HEK293 (cell line): ENCODE data around the gene MAP6.

Source experiments
- GFI1B ChIP-seq: fragments of 450-650 bp; formaldehyde crosslinking; IDR thresholded peaks from 2 replicates; pipeline ENCODE4 v1.5.1; 2016; ENCODE audit warnings: missing biosample characterization, missing genetic modification characterization
- GLI2 ChIP-seq: fragments of 450-650 bp; formaldehyde crosslinking; IDR thresholded peaks from 2 replicates; pipeline ENCODE4; 2017; ENCODE audit warnings: missing biosample characterization, missing genetic modification characterization, low read depth, borderline replicate concordance
- GLIS2 ChIP-seq: fragments of 450-650 bp; formaldehyde crosslinking; IDR thresholded peaks from 2 replicates; pipeline ENCODE4 v1.5.1; 2016; ENCODE audit warnings: missing biosample characterization, missing genetic modification characterization
- IKZF3 ChIP-seq: fragments of 450-650 bp; IDR thresholded peaks from 2 replicates; pipeline ENCODE4 v1.5.0; 2018; ENCODE audit warnings: missing biosample characterization, mild to moderate bottlenecking, missing genetic modification characterization, moderate library complexity
- KLF10 ChIP-seq: fragments of 450-650 bp; IDR thresholded peaks from 2 replicates; pipeline ENCODE4 v1.5.1; 2018; ENCODE audit warnings: missing biosample characterization, mild to moderate bottlenecking, missing genetic modification characterization
- OVOL3 ChIP-seq: fragments of 450-650 bp; formaldehyde crosslinking; IDR thresholded peaks from 2 replicates; pipeline ENCODE4 v1.5.1; 2016; ENCODE audit warnings: missing biosample characterization, missing genetic modification characterization
- REPIN1 ChIP-seq: fragments of 450-650 bp; formaldehyde crosslinking; IDR thresholded peaks from 2 replicates; pipeline ENCODE4 v1.5.1; 2017; ENCODE audit warnings: missing biosample characterization, missing genetic modification characterization, low read depth
- SALL2 ChIP-seq: fragments of 450-650 bp; formaldehyde crosslinking; IDR thresholded peaks from 2 replicates; pipeline ENCODE4 v1.5.0; 2017; ENCODE audit warnings: missing biosample characterization, mild to moderate bottlenecking, missing genetic modification characterization, borderline replicate concordance
- SCRT2 ChIP-seq: fragments of 450-650 bp; formaldehyde crosslinking; IDR thresholded peaks from 2 replicates; pipeline ENCODE4 v1.5.1; 2016; ENCODE audit warnings: missing biosample characterization, missing genetic modification characterization
- SP2 ChIP-seq: fragments of 450-650 bp; formaldehyde crosslinking; IDR thresholded peaks from 2 replicates; pipeline ENCODE4 v1.5.1; 2016; ENCODE audit warnings: missing biosample characterization, missing genetic modification characterization
- ZBTB17 ChIP-seq: fragments of 450-650 bp; formaldehyde crosslinking; IDR thresholded peaks from 2 replicates; pipeline ENCODE4 v1.5.1; 2016; ENCODE audit warnings: missing biosample characterization, missing genetic modification characterization
- ZBTB20 ChIP-seq: fragments of 450-650 bp; formaldehyde crosslinking; IDR thresholded peaks from 2 replicates; pipeline ENCODE4 v1.5.1; 2016; ENCODE audit warnings: missing biosample characterization, missing genetic modification characterization
- ZBTB8A ChIP-seq: fragments of 450-650 bp; formaldehyde crosslinking; IDR thresholded peaks from 2 replicates; pipeline ENCODE4 v1.5.1; 2016; ENCODE audit warnings: missing biosample characterization, missing genetic modification characterization
- ZFP41 ChIP-seq: fragments of 450-650 bp; formaldehyde crosslinking; IDR thresholded peaks from 2 replicates; pipeline ENCODE4 v1.5.1; 2016; ENCODE audit warnings: missing biosample characterization, missing genetic modification characterization, borderline replicate concordance
- ZNF133 ChIP-seq: fragments of 450-650 bp; formaldehyde crosslinking; IDR thresholded peaks from 2 replicates; pipeline ENCODE4 v1.5.1; 2016; ENCODE audit warnings: missing biosample characterization, missing genetic modification characterization
- ZNF140 ChIP-seq: fragments of 450-650 bp; formaldehyde crosslinking; IDR thresholded peaks from 2 replicates; pipeline ENCODE4 v1.5.1; 2016; ENCODE audit warnings: missing biosample characterization, missing genetic modification characterization
- ZNF169 ChIP-seq: fragments of 450-650 bp; formaldehyde crosslinking; IDR thresholded peaks from 2 replicates; pipeline ENCODE4 v1.5.1; 2016; ENCODE audit warnings: missing biosample characterization, missing genetic modification characterization
- ZNF324 ChIP-seq: fragments of 450-650 bp; formaldehyde crosslinking; IDR thresholded peaks from 2 replicates; pipeline ENCODE4 v1.5.1; 2016; ENCODE audit warnings: missing biosample characterization, missing genetic modification characterization
- ZNF350 ChIP-seq: fragments of 450-650 bp; formaldehyde crosslinking; IDR thresholded peaks from 2 replicates; pipeline ENCODE4 v1.5.0; 2017; ENCODE audit warnings: missing biosample characterization, mild to moderate bottlenecking, missing genetic modification characterization
- ZNF391 ChIP-seq: fragments of 450-650 bp; formaldehyde crosslinking; IDR thresholded peaks from 2 replicates; pipeline ENCODE4 v1.5.1; 2016; ENCODE audit warnings: low read depth, missing biosample characterization, missing genetic modification characterization, borderline replicate concordance
- ZNF394 ChIP-seq: fragments of 450-650 bp; formaldehyde crosslinking; IDR thresholded peaks from 2 replicates; pipeline ENCODE4 v1.5.1; 2016; ENCODE audit warnings: missing biosample characterization, missing genetic modification characterization, mild to moderate bottlenecking, moderate library complexity, borderline replicate concordance
- ZNF585B ChIP-seq: fragments of 450-650 bp; formaldehyde crosslinking; IDR thresholded peaks from 2 replicates; pipeline ENCODE4 v1.5.1; 2016; ENCODE audit warnings: missing biosample characterization, missing genetic modification characterization
- ZNF610 ChIP-seq: fragments of 450-650 bp; formaldehyde crosslinking; IDR thresholded peaks from 2 replicates; pipeline ENCODE4 v1.5.1; 2016; ENCODE audit warnings: missing biosample characterization, missing genetic modification characterization, borderline replicate concordance
- ZNF621 ChIP-seq: fragments of 450-650 bp; formaldehyde crosslinking; IDR thresholded peaks from 2 replicates; pipeline ENCODE4 v1.5.1; 2017; ENCODE audit warnings: missing biosample characterization, missing genetic modification characterization
- ZNF629 ChIP-seq: fragments of 450-650 bp; formaldehyde crosslinking; IDR thresholded peaks from 2 replicates; pipeline ENCODE4 v1.5.1; 2017; ENCODE audit warnings: missing biosample characterization, missing genetic modification characterization
- ZNF654 ChIP-seq: fragments of 450-650 bp; formaldehyde crosslinking; IDR thresholded peaks from 2 replicates; pipeline ENCODE4 v1.5.1; 2016; ENCODE audit warnings: low read depth, missing biosample characterization, missing genetic modification characterization
- ZNF768 ChIP-seq: fragments of 450-650 bp; formaldehyde crosslinking; IDR thresholded peaks from 2 replicates; pipeline ENCODE4 v1.5.1; 2018; ENCODE audit warnings: missing biosample characterization, mild to moderate bottlenecking, missing genetic modification characterization
- ZNF830 ChIP-seq: fragments of 450-650 bp; IDR thresholded peaks from 2 replicates; pipeline ENCODE4 v1.5.0; 2018; ENCODE audit warnings: missing biosample characterization, missing genetic modification characterization, low read depth, mild to moderate bottlenecking, moderate library complexity
- TF ChIP-seq, protein P1 (sequence below): fragments of 450-650 bp; formaldehyde crosslinking; IDR thresholded peaks from 2 replicates; pipeline ENCODE4 v1.5.1; 2016; ENCODE audit warnings: missing biosample characterization, missing genetic modification characterization
- TF ChIP-seq, protein P2 (sequence below): fragments of 450-650 bp; formaldehyde crosslinking; IDR thresholded peaks from 2 replicates; pipeline ENCODE4 v1.5.1; 2016; ENCODE audit warnings: missing biosample characterization, missing genetic modification characterization
- TF ChIP-seq, protein P3 (sequence below): fragments of 450-650 bp; formaldehyde crosslinking; IDR thresholded peaks from 2 replicates; pipeline ENCODE4 v1.5.1; 2017; ENCODE audit warnings: missing biosample characterization, missing genetic modification characterization
- TF ChIP-seq, protein P4 (sequence below): fragments of 450-650 bp; formaldehyde crosslinking; IDR thresholded peaks from 2 replicates; pipeline ENCODE4 v1.5.1; 2016; ENCODE audit warnings: missing biosample characterization, missing genetic modification characterization
- TF ChIP-seq, protein P5 (sequence below): fragments of 450-650 bp; formaldehyde crosslinking; IDR thresholded peaks from 2 replicates; pipeline ENCODE4 v1.5.1; 2017; ENCODE audit warnings: missing biosample characterization, missing genetic modification characterization

The MAP6 gene

DNA sequence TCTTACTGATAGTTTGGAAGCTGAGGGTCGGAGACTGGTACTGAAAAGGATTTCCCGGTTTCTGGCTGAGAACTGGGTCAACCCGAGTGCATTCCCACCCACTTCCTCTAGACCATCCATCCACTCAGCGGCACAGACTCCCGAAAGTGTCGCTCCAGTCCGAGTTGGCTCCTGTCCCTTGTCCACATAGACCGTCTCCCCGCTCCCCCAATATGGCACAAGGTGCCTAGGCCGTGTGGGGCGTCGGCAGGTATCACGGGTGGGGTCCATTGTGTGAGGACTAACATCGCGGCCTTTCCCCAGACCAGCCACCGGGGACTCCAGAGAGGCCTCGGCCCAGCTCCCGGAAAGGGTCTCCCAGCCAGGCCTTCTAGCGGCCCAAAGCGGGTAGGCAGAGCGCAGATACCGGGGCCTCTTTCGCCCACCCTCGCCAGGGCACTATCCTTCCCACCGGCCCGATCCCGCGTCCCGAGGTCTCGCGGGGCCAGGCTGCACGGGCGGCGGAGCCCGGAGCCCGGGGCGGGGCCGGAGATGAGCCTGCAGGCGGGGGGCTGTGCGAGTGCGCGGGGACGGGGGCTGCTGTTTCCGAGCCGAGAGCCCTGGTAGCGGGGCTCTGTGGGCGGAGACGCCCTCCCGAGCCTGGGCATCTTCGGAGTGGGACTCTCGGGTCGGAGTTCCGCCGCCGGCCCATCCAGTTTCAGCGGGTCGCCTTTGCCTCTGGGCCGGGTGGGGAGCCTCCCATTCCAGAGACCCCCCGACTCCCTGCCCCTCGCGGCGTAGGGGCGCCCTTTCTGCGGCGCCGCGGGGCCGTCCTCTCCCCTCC, 85.7 kb downstream of the MAP6 start (continued):
- TF ChIP-seq, protein P1, sequence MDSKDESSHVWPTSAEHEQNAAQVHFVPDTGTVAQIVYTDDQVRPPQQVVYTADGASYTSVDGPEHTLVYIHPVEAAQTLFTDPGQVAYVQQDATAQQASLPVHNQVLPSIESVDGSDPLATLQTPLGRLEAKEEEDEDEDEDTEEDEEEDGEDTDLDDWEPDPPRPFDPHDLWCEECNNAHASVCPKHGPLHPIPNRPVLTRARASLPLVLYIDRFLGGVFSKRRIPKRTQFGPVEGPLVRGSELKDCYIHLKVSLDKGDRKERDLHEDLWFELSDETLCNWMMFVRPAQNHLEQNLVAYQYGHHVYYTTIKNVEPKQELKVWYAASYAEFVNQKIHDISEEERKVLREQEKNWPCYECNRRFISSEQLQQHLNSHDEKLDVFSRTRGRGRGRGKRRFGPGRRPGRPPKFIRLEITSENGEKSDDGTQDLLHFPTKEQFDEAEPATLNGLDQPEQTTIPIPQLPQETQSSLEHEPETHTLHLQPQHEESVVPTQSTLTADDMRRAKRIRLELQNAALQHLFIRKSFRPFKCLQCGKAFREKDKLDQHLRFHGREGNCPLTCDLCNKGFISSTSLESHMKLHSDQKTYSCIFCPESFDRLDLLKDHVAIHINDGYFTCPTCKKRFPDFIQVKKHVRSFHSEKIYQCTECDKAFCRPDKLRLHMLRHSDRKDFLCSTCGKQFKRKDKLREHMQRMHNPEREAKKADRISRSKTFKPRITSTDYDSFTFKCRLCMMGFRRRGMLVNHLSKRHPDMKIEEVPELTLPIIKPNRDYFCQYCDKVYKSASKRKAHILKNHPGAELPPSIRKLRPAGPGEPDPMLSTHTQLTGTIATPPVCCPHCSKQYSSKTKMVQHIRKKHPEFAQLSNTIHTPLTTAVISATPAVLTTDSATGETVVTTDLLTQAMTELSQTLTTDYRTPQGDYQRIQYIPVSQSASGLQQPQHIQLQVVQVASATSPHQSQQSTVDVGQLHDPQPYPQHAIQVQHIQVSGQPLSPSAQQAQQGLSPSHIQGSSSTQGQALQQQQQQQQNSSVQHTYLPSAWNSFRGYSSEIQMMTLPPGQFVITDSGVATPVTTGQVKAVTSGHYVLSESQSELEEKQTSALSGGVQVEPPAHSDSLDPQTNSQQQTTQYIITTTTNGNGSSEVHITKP (tag by site-specific recombination) = peak; percentile 48; the same call in 1 of the 2 replicates
- TF ChIP-seq, protein P2, sequence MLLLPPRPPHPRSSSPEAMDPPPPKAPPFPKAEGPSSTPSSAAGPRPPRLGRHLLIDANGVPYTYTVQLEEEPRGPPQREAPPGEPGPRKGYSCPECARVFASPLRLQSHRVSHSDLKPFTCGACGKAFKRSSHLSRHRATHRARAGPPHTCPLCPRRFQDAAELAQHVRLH (tag by site-specific recombination) = no peak
- TF ChIP-seq IKZF3 (no peak), ZNF133 (tag by site-specific recombination) (no peak), SP2 (tag by site-specific recombination) (peak; percentile 52), ZBTB20 (tag by site-specific recombination) (peak; percentile 61; the same call in 1 of the 2 replicates), ZNF140 (tag by site-specific recombination) (no peak), GLI2 (tag by site-specific recombination) (no peak), ZNF350 (tag by site-specific recombination) (no peak), SCRT2 (tag by site-specific recombination) (no peak), GFI1B (no peak), ZNF391 (tag by site-specific recombination) (no peak), GLIS2 (0 out of 2 replicates have a peak, but pooled peaks have one; percentile 31), ZFP41 (no peak), REPIN1 (no peak), ZNF621 (no peak), ZNF324 (tag by site-specific recombination) (no peak), ZNF768 (tag by site-specific recombination) (no peak), ZNF610 (tag by site-specific recombination) (no peak), ZBTB8A (tag by site-specific recombination) (peak; percentile 75), ZNF394 (no peak), ZNF585B (tag by site-specific recombination) (no peak), OVOL3 (tag by site-specific recombination) (no peak), ZNF629 (no peak), SALL2 (tag by site-specific recombination) (no peak), ZBTB17 (peak; percentile 81), ZNF830 (tag by site-specific recombination) (no peak), ZNF169 (tag by site-specific recombination) (no peak), KLF10 (tag by site-specific recombination) (no peak), ZNF654 (tag by site-specific recombination) (no peak)
- TF ChIP-seq, protein P3, sequence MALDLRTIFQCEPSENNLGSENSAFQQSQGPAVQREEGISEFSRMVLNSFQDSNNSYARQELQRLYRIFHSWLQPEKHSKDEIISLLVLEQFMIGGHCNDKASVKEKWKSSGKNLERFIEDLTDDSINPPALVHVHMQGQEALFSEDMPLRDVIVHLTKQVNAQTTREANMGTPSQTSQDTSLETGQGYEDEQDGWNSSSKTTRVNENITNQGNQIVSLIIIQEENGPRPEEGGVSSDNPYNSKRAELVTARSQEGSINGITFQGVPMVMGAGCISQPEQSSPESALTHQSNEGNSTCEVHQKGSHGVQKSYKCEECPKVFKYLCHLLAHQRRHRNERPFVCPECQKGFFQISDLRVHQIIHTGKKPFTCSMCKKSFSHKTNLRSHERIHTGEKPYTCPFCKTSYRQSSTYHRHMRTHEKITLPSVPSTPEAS (tag by site-specific recombination) = no peak
- TF ChIP-seq, protein P4, sequence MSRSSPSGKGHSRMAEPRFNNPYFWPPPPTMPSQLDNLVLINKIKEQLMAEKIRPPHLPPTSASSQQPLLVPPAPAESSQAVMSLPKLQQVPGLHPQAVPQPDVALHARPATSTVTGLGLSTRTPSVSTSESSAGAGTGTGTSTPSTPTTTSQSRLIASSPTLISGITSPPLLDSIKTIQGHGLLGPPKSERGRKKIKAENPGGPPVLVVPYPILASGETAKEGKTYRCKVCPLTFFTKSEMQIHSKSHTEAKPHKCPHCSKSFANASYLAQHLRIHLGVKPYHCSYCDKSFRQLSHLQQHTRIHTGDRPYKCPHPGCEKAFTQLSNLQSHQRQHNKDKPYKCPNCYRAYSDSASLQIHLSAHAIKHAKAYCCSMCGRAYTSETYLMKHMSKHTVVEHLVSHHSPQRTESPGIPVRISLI = no peak
- TF ChIP-seq, protein P5, sequence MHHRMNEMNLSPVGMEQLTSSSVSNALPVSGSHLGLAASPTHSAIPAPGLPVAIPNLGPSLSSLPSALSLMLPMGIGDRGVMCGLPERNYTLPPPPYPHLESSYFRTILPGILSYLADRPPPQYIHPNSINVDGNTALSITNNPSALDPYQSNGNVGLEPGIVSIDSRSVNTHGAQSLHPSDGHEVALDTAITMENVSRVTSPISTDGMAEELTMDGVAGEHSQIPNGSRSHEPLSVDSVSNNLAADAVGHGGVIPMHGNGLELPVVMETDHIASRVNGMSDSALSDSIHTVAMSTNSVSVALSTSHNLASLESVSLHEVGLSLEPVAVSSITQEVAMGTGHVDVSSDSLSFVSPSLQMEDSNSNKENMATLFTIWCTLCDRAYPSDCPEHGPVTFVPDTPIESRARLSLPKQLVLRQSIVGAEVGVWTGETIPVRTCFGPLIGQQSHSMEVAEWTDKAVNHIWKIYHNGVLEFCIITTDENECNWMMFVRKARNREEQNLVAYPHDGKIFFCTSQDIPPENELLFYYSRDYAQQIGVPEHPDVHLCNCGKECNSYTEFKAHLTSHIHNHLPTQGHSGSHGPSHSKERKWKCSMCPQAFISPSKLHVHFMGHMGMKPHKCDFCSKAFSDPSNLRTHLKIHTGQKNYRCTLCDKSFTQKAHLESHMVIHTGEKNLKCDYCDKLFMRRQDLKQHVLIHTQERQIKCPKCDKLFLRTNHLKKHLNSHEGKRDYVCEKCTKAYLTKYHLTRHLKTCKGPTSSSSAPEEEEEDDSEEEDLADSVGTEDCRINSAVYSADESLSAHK (tag by site-specific recombination) = no peak
